K562 (cell line): ENCODE measurements around the gene DENND1A. TPM values are rescaled to one million over a fixed set of nuclear protein-coding genes. Genes with fewer than 3 reads are reported as not detected.

Experiments
- ATAC-seq: fragments of 200-7000 bp; cut with Tn5 transposase; 3 replicates; pipeline ENCODE4 v1.9.1; 2020; ENCODE audit warnings: moderate library complexity
- BruUV-seq: library from RNA; stranded (reverse); fragments of 400-500 nt; replicated peaks from 2 replicates; lab custom pipeline; 2021; lab: Mats Ljungman, UMichigan
- CTCF ChIA-PET: fragments of 300-600 bp; formaldehyde crosslinking; extraction: SDS; loops from one replicate; lab custom pipeline; 2021; ENCODE audit warnings: low intra/inter-chr PET ratio; lab: Yijun Ruan, JAX
- POLR2A ChIA-PET: fragments of 300-600, 350-650 bp; sonication (Branson Sonifier 250); formaldehyde crosslinking; extraction: SDS; loops from one replicate; lab custom pipeline; 2021; ENCODE audit warnings: antibody characterized with exemption, inconsistent platforms; lab: Yijun Ruan, JAX
- DNase-seq, 4 experiments: peaks; one replicate each; pipeline versions ENCODE4 v3.0.0 to v3.0.0-alpha.2; 2011 to 2018; ENCODE audit warnings: low spot score in 3 of 4, mixed read lengths in 3 of 4; ENCODE audit errors: extremely low read depth in 1 of 4
- FAIRE-seq: peaks from 2 replicates; lab custom pipeline; 2011; peaks lifted over from hg19 to GRCh38; lab: Jason Lieb, UNC
- H2AFZ ChIP-seq: 2 replicates; pipeline ENCODE4 v1.6.0; 2011; ENCODE audit warnings: low read depth, low read length, control low read depth, inconsistent platforms
- H3K27ac ChIP-seq: fragments of 200-600 bp; 3 replicates; pipeline ENCODE4 v1.8.0; 2011; ENCODE audit warnings: low read depth, mild to moderate bottlenecking, control low read depth, inconsistent platforms, low read length, moderate library complexity, mixed read lengths; ENCODE audit errors: extremely low read depth
- H3K27me3 ChIP-seq, 2 experiments: fragments of 300-600 bp in 1 of 2; 2 replicates in 1 of 2; 3 replicates in 1 of 2; pipeline versions ENCODE4 v1.6.0 to v1.8.0; 2011; ENCODE audit warnings: inconsistent platforms in 2 of 2, low read length in 2 of 2, mild to moderate bottlenecking in 1 of 2, mixed read lengths in 1 of 2, moderate library complexity in 1 of 2; ENCODE audit not compliant: control insufficient read depth in 2 of 2, insufficient read depth in 2 of 2
- H3K36me3 ChIP-seq: fragments of 300-600 bp; 3 replicates; pipeline ENCODE4 v1.8.0; 2011; ENCODE audit warnings: mild to moderate bottlenecking, low read length, inconsistent platforms; ENCODE audit not compliant: control insufficient read depth, insufficient read depth
- H3K4me1 ChIP-seq, 2 experiments: fragments of 200-600 bp in 1 of 2; replicated peaks in 1 of 2; 2 replicates in 1 of 2; 3 replicates in 1 of 2; pipeline versions ENCODE4 v1.5.1 to v1.8.0; 2011; ENCODE audit warnings: inconsistent platforms in 2 of 2, low read length in 2 of 2, mild to moderate bottlenecking in 1 of 2, mixed read lengths in 1 of 2, moderate library complexity in 1 of 2; ENCODE audit not compliant: control insufficient read depth in 2 of 2, insufficient read depth in 2 of 2
- H3K4me2 ChIP-seq: 2 replicates; pipeline ENCODE4 v1.6.1; 2011; ENCODE audit warnings: low read length, control low read depth, inconsistent platforms, mixed read lengths; ENCODE audit not compliant: insufficient read depth
- H3K4me3 ChIP-seq: fragments of 200-600 bp; sonication (generic), shearing (Covaris generic); 2 replicates; pipeline ENCODE4 v1.5.1; 2016; ENCODE audit warnings: control low read depth, inconsistent platforms
- H3K79me2 ChIP-seq: fragments of 200-600 bp; 3 replicates; pipeline ENCODE4 v1.8.0; 2011; ENCODE audit warnings: low read length, inconsistent platforms; ENCODE audit not compliant: control insufficient read depth, insufficient read depth
- H3K9ac ChIP-seq, 2 experiments: 2 replicates each; pipeline versions ENCODE4 v1.6.0 to v1.6.1; 2011; ENCODE audit warnings: low read depth in 2 of 2, low read length in 2 of 2, control low read depth in 1 of 2, inconsistent platforms in 1 of 2, mild to moderate bottlenecking in 1 of 2, mixed read lengths in 1 of 2; ENCODE audit not compliant: insufficient read depth in 1 of 2
- H3K9me1 ChIP-seq: one replicate; pipeline ENCODE4 v1.6.0; 2011; ENCODE audit warnings: inconsistent platforms, mild to moderate bottlenecking, low read length, moderate library complexity; ENCODE audit not compliant: control insufficient read depth, insufficient read depth
- H3K9me3 ChIP-seq: replicated peaks from 2 replicates; pipeline ENCODE4 v1.5.1; 2011; ENCODE audit warnings: low read depth, low read length, inconsistent platforms; ENCODE audit not compliant: control insufficient read depth, insufficient read depth
- H4K20me1 ChIP-seq: replicated peaks from 2 replicates; pipeline ENCODE4 v1.6.1; 2011; ENCODE audit warnings: low read length, inconsistent platforms, mixed read lengths; ENCODE audit not compliant: control insufficient read depth, insufficient read depth
- CBFB ChIP-seq: sonication (generic); formaldehyde crosslinking; IDR thresholded peaks from 2 replicates; pipeline ENCODE4 v1.4.0; 2020; ENCODE audit warnings: mild to moderate bottlenecking, missing genetic modification reagents
- FOSL1 ChIP-seq: fragments of 200-800 bp; sonication (Bioruptor generic); conservative IDR thresholded peaks from 2 replicates; pipeline ENCODE4 v1.6.1; 2016; ENCODE audit warnings: missing genetic modification characterization, missing compliant biosample characterization
- MTF1 ChIP-seq: fragments of 250-450 bp; sonication (Bioruptor Pico); IDR thresholded peaks from 2 replicates; pipeline ENCODE4 v1.9.0; 2021; ENCODE audit warnings: moderate library complexity, mild to moderate bottlenecking, inconsistent platforms, borderline replicate concordance
- NCOA1 ChIP-seq: fragments of 450-650 bp; IDR thresholded peaks from 2 replicates; pipeline ENCODE4 v1.6.1; 2016; ENCODE audit warnings: low read depth
- ZNF586 ChIP-seq: fragments of 450-650 bp; formaldehyde crosslinking; conservative IDR thresholded peaks from 2 replicates; pipeline ENCODE4 v1.4.0; 2020; ENCODE audit warnings: mild to moderate bottlenecking, moderate library complexity
- WGBS: fragments of 100-300 bp; shearing (Covaris generic); methylation state at CpG from one replicate; pipeline ENCODE4 v1.1.6; 2016; ENCODE audit warnings: low coverage, mixed read lengths; ENCODE audit not compliant: insufficient coverage; ENCODE audit errors: missing lambda C conversion rate; 5-methylcytosine and 5-hydroxymethylcytosine counted together
- in situ Hi-C: fragments of 300-500 bp; cut with MboI; formaldehyde crosslinking; loops from 4 replicates; pipeline ENCODE4 v1.15.0; 2018; ENCODE audit warnings: inconsistent platforms, mixed read lengths
- intact Hi-C: fragments of 100-400 bp; cut with micrococcal nuclease; formaldehyde crosslinking; loops from 2 replicates; pipeline ENCODE4 v1.14.2; 2022
- polyA plus RNA-seq, 8 experiments: library from polyadenylated mRNA; depleted of rRNA in 4 of 8; stranded (reverse) in 5 of 8; unstranded in 3 of 8; fragments of >200 nt; fragmentation: Nextera tagmentation in 2 of 8; fragmentation: Illumina TruSeq in 1 of 8; extraction: Ambion mirVana in 2 of 8; extraction: Trizol in 1 of 8; gene quantifications; 2 replicates each; pipeline versions ENCODE4 v1.2.1 to v1.2.3, GENCODE V29; 2011 to 2014; ENCODE audit warnings: inconsistent platforms in 1 of 8, missing spikeins in 1 of 8
- total RNA-seq, 7 experiments: library from RNA; depleted of rRNA in 6 of 7; stranded (reverse); fragments of >200 nt in 6 of 7; fragmentation: Illumina TruSeq in 2 of 7; extraction: Trizol in 2 of 7; gene quantifications; 2 replicates each; pipeline versions ENCODE4 v1.2.1 to v1.2.3, GENCODE V29; 2011 to 2021; ENCODE audit warnings: low replicate concordance in 1 of 7
- TF ChIP-seq, protein P1 (sequence below): fragments of 450-650 bp; IDR thresholded peaks from one replicate; pipeline ENCODE4 v1.6.1; 2018; ENCODE audit warnings: mild to moderate bottlenecking, moderate library complexity; ENCODE audit not compliant: partially characterized antibody
- TF ChIP-seq, protein P2 (sequence below): sonication (generic); formaldehyde crosslinking; IDR thresholded peaks from 2 replicates; pipeline ENCODE4 v1.8.0; 2023; ENCODE audit warnings: mild to moderate bottlenecking, missing genetic modification reagents
- TF ChIP-seq, protein P3 (sequence below), 2 experiments: fragments of 450-650 bp; IDR thresholded peaks; 2 replicates each; pipeline ENCODE4 v1.6.1; 2016

DENND1A gene
- total and polyA plus RNA-seq, 9 of the 15 experiments (the other 6 are each of a cell fraction or from before 2014, with no cell fraction given), result 7.6 to 29.5 (median 15.7) TPM

DNA sequence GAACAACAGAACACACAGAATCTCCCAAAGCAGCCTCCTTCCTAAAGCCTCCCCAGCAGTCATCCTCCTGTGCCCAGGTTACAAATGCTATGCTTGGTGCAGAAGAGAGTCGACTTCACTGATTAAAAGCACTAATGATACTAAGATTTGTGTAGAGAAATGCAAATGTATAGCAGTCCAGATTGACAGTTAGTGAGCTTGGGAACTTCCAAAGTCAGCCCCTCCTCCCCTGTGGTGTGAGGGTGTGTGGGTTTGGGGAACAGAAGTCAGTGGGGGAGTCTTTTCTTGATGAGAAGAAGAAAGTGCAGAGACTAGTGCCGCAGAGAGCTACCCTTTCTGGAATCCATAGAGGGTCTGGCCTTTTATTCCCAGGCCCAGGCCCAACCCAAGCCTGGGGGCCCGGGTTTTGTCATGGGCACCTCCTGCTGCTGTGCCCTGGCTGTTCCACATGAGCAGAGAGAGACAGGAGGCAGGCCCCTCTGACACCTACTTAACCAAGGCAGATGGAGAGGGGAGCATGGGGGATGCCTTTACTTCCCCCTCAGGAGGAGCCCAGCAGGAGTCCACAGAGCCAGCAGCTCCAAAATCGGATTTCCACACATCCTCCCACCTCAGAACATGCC, 173.3 kb downstream of the DENND1A start (continued):
- TF ChIP-seq, protein P1, sequence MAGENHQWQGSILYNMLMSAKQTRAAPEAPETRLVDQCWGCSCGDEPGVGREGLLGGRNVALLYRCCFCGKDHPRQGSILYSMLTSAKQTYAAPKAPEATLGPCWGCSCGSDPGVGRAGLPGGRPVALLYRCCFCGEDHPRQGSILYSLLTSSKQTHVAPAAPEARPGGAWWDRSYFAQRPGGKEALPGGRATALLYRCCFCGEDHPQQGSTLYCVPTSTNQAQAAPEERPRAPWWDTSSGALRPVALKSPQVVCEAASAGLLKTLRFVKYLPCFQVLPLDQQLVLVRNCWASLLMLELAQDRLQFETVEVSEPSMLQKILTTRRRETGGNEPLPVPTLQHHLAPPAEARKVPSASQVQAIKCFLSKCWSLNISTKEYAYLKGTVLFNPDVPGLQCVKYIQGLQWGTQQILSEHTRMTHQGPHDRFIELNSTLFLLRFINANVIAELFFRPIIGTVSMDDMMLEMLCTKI, result no peak
- no peak for TF ChIP-seq NCOA1
- TF ChIP-seq, all 486 proteins: peak for 0

DNA sequence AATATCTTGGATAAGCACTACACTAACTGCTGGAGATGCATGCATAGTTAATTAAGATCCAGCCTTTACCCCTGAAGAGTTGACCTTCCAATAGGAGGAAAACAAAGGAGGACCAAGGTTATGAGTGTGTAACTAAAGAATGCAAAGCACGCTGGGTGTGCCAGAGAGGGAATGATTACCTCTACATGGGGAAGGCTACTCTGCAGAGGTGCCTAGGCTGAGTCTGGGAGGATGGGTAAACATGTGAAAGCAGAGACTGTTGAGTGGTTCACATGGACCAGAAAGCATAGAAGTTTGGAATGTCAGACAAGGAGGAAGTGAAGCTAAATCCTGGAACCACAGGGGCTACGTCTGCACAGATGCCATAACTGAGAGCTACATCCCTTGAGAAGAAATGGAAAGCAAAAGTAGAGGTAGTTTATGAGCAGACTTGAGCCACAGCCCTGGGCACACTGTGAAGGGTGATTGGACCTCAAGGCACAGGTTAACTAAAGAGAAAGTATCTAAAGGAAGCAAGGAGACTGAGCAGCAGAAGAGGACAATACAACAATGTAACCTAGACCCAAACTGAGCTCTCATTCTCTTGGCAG, 176.2 kb downstream of the DENND1A start:
- Histone ChIP-seq H3K9ac (no peak overlapping the region), H3K4me1 (no peaks in the 10 kb centered on the region), H3K27me3 (no peaks in the 10 kb centered on the region), H3K79me2 (no peaks in the 10 kb centered on the region), H3K27ac (no peak overlapping the region), H3K4me2 (no peak overlapping the region), H3K9me1 (no peaks in the 10 kb centered on the region), H3K36me3 (peaks cover 7% of the 10 kb centered on the region; the same call in 2 of the 3 replicates), H3K4me3 (no peak overlapping the region), H3K9me3 (no peaks in the 10 kb centered on the region), H2AFZ (no peak overlapping the region), H4K20me1 (no peaks in the 10 kb centered on the region; the same call in 1 of the 2 replicates)
- CTCF ChIA-PET, result no interaction called here
- intact Hi-C loops (no loop called here), in situ Hi-C loops (no loop called here)
- FAIRE-seq (no peak), ATAC-seq (no peak), DNase-seq (no peak)
- no TSS peak for BruUV-seq
- WGBS, result 84% methylated on average over 2 of the region's 2 CpGs
- TF ChIP-seq MTF1 (CRISPR knock-in tag), result no peak
- no peak for TF ChIP-seq CBFB (CRISPR knock-in tag)
- no peak for TF ChIP-seq FOSL1 (tag)
- no peak for TF ChIP-seq ZNF586 (CRISPR knock-in tag)
- TF ChIP-seq, protein P2, sequence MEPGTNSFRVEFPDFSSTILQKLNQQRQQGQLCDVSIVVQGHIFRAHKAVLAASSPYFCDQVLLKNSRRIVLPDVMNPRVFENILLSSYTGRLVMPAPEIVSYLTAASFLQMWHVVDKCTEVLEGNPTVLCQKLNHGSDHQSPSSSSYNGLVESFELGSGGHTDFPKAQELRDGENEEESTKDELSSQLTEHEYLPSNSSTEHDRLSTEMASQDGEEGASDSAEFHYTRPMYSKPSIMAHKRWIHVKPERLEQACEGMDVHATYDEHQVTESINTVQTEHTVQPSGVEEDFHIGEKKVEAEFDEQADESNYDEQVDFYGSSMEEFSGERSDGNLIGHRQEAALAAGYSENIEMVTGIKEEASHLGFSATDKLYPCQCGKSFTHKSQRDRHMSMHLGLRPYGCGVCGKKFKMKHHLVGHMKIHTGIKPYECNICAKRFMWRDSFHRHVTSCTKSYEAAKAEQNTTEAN (CRISPR knock-in tag), result no peak
- TF ChIP-seq, protein P3, sequence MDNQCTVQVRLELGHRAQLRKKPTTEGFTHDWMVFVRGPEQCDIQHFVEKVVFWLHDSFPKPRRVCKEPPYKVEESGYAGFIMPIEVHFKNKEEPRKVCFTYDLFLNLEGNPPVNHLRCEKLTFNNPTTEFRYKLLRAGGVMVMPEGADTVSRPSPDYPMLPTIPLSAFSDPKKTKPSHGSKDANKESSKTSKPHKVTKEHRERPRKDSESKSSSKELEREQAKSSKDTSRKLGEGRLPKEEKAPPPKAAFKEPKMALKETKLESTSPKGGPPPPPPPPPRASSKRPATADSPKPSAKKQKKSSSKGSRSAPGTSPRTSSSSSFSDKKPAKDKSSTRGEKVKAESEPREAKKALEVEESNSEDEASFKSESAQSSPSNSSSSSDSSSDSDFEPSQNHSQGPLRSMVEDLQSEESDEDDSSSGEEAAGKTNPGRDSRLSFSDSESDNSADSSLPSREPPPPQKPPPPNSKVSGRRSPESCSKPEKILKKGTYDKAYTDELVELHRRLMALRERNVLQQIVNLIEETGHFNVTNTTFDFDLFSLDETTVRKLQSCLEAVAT (IDR thresholded peaks at IDR 0.05), result no peak
- POLR2A ChIA-PET, result interaction anchor here (0.6 to 1.2 kb wide), 3 partner anchors 7 to 14 kb away, joined by 3 to 4 read pairs (median 3); no protein-coding TSS in a partner anchor
